OCI-LY1 (cell line): ENCODE data around the gene TEX14.

Experiments used
- EZH2 ChIP-seq: fragments of 200-600 bp; sonication (generic), shearing (Covaris generic); IDR thresholded peaks from 2 replicates; pipeline ENCODE4 v1.8.0; 2017; ENCODE audit warnings: borderline replicate concordance, mixed run types, mild to moderate bottlenecking, antibody characterized with exemption, low read length, moderate library complexity, mixed read lengths
- TF ChIP-seq, protein P1 (sequence below): fragments of 200-600 bp; sonication (generic), shearing (Covaris generic); IDR thresholded peaks from 2 replicates; pipeline ENCODE4 v1.5.1; 2017; ENCODE audit warnings: mild to moderate bottlenecking, antibody characterized with exemption, low read length, moderate library complexity, mixed read lengths

DNA sequence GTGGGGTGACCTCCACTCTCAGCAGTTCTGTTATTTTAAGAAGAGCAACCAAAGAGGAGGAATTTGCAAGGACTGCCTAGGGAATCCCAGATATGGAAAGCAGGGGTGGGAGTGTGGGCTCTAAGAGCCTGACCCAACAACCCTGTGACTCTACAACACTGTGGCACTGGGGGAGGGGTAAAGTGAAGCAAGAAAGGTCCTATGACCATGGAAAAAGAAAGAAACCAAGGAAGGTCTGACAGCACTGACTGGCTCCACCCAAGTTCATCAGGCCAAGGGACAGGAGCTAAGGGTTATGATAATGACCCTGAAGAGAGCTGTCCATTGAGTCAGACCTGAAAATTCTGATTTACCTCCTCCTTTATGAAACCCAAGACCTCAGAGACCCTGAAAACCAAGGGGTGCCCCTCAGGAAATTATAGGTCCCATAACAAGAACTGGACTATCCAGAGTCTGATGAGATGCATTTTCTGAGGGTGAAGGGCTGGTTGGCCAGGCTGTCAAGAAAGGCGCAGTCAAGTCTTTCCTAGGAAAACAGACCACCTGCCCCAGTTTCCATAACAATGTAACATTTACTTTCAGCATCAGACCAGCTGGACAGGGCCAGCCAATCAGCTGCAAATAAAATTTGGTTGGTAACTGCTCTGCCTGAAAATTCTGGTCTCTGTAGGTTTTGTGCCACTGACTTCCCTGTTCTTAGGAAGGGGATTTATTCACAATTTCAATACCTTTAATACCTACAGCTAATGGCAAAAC lies 123.6 kb downstream of the TEX14 start:
- TF ChIP-seq, protein P1, sequence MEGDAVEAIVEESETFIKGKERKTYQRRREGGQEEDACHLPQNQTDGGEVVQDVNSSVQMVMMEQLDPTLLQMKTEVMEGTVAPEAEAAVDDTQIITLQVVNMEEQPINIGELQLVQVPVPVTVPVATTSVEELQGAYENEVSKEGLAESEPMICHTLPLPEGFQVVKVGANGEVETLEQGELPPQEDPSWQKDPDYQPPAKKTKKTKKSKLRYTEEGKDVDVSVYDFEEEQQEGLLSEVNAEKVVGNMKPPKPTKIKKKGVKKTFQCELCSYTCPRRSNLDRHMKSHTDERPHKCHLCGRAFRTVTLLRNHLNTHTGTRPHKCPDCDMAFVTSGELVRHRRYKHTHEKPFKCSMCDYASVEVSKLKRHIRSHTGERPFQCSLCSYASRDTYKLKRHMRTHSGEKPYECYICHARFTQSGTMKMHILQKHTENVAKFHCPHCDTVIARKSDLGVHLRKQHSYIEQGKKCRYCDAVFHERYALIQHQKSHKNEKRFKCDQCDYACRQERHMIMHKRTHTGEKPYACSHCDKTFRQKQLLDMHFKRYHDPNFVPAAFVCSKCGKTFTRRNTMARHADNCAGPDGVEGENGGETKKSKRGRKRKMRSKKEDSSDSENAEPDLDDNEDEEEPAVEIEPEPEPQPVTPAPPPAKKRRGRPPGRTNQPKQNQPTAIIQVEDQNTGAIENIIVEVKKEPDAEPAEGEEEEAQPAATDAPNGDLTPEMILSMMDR: no peak
- no peak for TF ChIP-seq EZH2
